DMS153 treated with DMSO at 0.1 percent for 48 hours (cell line): Measurements from ENCODE around the gene CKLF.

Experiments
- DNase-seq: peaks from one replicate; lab custom pipeline; 2025; ENCODE audit not compliant: unreplicated experiment; lab: John Stamatoyannopoulos, UW

The CKLF gene

GRCh38 chr16:66614161-66614802 lies 61.9 kb downstream of the CKLF start:
- no peak for DNase-seq
